H1 (cell line): ENCODE measurements around the gene NPY4R. TPM values are rescaled to one million over a fixed set of nuclear protein-coding genes. Genes with fewer than 3 reads are reported as not detected.
"Not testable (repeated sequence)": the region's sequence is repeated elsewhere in the genome, so short reads cannot be mapped to it uniquely, and the experiment has no call there.

Experiments
- CTCF ChIA-PET: fragments of 300-600 bp; sonication (Branson Sonifier 250); formaldehyde crosslinking; loops from one replicate; lab custom pipeline; 2021; ENCODE audit not compliant: partially characterized antibody; lab: Charles Lee
- POLR2A ChIA-PET: fragments of 300-600 bp; sonication (Branson Sonifier 250); formaldehyde crosslinking; loops from one replicate; lab custom pipeline; 2021; ENCODE audit warnings: inconsistent platforms; ENCODE audit not compliant: partially characterized antibody; lab: Charles Lee
- DNase-seq, 2 experiments: peaks; one replicate each; pipeline versions ENCODE4 v3.0.0 to v3.0.0-alpha.2; 2010 to 2022; ENCODE audit warnings: low spot score in 2 of 2, low read depth in 1 of 2, mixed read lengths in 1 of 2
- FAIRE-seq: peaks from 2 replicates; lab custom pipeline; 2011; peaks lifted over from hg19 to GRCh38; lab: Jason Lieb, UNC
- H2AFZ ChIP-seq: 2 replicates; pipeline ENCODE4 v1.8.1; 2012; ENCODE audit warnings: low read length, inconsistent platforms
- H2AK5ac ChIP-seq: 2 replicates; pipeline ENCODE4 v1.6.1; 2013; ENCODE audit warnings: low read depth, low read length
- H2BK120ac ChIP-seq: replicated peaks from 2 replicates; pipeline ENCODE3; 2013; ENCODE audit warnings: low read depth, low read length, inconsistent platforms
- H2BK12ac ChIP-seq: 2 replicates; pipeline ENCODE4 v1.6.1; 2013; ENCODE audit warnings: low read depth, low read length
- H2BK15ac ChIP-seq: 2 replicates; pipeline ENCODE4 v1.6.1; 2013; ENCODE audit warnings: low read length
- H2BK20ac ChIP-seq: 2 replicates; pipeline ENCODE4 v1.6.1; 2013; ENCODE audit warnings: low read length
- H2BK5ac ChIP-seq: 2 replicates; pipeline ENCODE4 v1.6.1; 2013; ENCODE audit warnings: low read depth, low read length
- H3K14ac ChIP-seq: 2 replicates; pipeline ENCODE4 v1.6.1; 2013; ENCODE audit warnings: inconsistent platforms; ENCODE audit not compliant: insufficient read length
- H3K18ac ChIP-seq: 2 replicates; pipeline ENCODE4 v1.6.1; 2013; ENCODE audit warnings: low read length; ENCODE audit errors: extremely low read depth
- H3K23ac ChIP-seq: 2 replicates; pipeline ENCODE4 v1.6.1; 2013; ENCODE audit warnings: inconsistent platforms; ENCODE audit not compliant: insufficient read length
- H3K23me2 ChIP-seq: 2 replicates; pipeline ENCODE4 v1.6.1; 2013; ENCODE audit warnings: low read depth, low read length
- H3K27ac ChIP-seq: 2 replicates; pipeline ENCODE4 v1.6.1; 2011; ENCODE audit warnings: low read depth, low read length, inconsistent platforms
- H3K27me3 ChIP-seq, 4 experiments: replicated peaks in 1 of 4; 1 replicate in 1 of 4; 2 replicates in 3 of 4; pipeline versions ENCODE4 v1.6.1 to v1.8.1; 2011 to 2013; ENCODE audit warnings: low read length in 3 of 4, mild to moderate bottlenecking in 3 of 4, inconsistent platforms in 2 of 4, mixed read lengths in 2 of 4, moderate library complexity in 1 of 4; ENCODE audit not compliant: control insufficient read depth in 3 of 4, insufficient read depth in 3 of 4; ENCODE audit errors: extremely low read depth in 1 of 4
- H3K36me3 ChIP-seq, 4 experiments: 2 replicates each; pipeline versions ENCODE4 v1.6.1 to v1.8.1; 2011 to 2013; ENCODE audit warnings: mild to moderate bottlenecking in 4 of 4, low read length in 3 of 4, moderate library complexity in 2 of 4, control low read depth in 1 of 4, inconsistent platforms in 1 of 4; ENCODE audit not compliant: insufficient read depth in 4 of 4, control insufficient read depth in 2 of 4
- H3K4ac ChIP-seq: replicated peaks from 2 replicates; pipeline ENCODE3; 2013; ENCODE audit warnings: low read length, low read depth, mixed read lengths, inconsistent platforms; ENCODE audit not compliant: insufficient read length
- H3K4me1 ChIP-seq, 4 experiments: replicated peaks in 1 of 4; 1 replicate in 1 of 4; 2 replicates in 3 of 4; pipeline versions ENCODE4 v1.6.1 to v1.8.1; 2011 to 2013; ENCODE audit warnings: low read length in 3 of 4, inconsistent platforms in 2 of 4, mixed read lengths in 1 of 4; ENCODE audit not compliant: insufficient read depth in 4 of 4, control insufficient read depth in 3 of 4
- H3K4me2 ChIP-seq, 2 experiments: 2 replicates each; pipeline versions ENCODE4 v1.6.1 to v1.8.1; 2011 to 2013; ENCODE audit warnings: low read depth in 2 of 2, low read length in 2 of 2, control low read depth in 1 of 2, inconsistent platforms in 1 of 2, mild to moderate bottlenecking in 1 of 2; ENCODE audit not compliant: insufficient read depth in 1 of 2
- H3K4me3 ChIP-seq, 4 experiments: fragments of 200-600, 300-600 bp in 1 of 4; sonication (generic), shearing (Covaris generic), sonication (Bioruptor Twin) in 1 of 4; 2 replicates each; pipeline versions ENCODE4 v1.5.1 to v1.8.1; 2011 to 2016; ENCODE audit warnings: low read length in 4 of 4, low read depth in 3 of 4, control low read depth in 2 of 4, inconsistent platforms in 2 of 4, mild to moderate bottlenecking in 2 of 4, mixed read lengths in 1 of 4, moderate library complexity in 1 of 4; ENCODE audit not compliant: insufficient read depth in 2 of 4; ENCODE audit errors: extremely low read depth in 1 of 4
- H3K56ac ChIP-seq: replicated peaks from 2 replicates; pipeline ENCODE3; 2013; ENCODE audit warnings: low read depth, mild to moderate bottlenecking, mixed read lengths, low read length, inconsistent platforms; ENCODE audit not compliant: insufficient read length
- H3K79me1 ChIP-seq: 2 replicates; pipeline ENCODE4 v1.6.1; 2013; ENCODE audit warnings: low read depth, low read length, control low read depth
- H3K79me2 ChIP-seq, 2 experiments: 2 replicates each; pipeline versions ENCODE4 v1.6.1 to v1.8.1; 2012 to 2013; ENCODE audit warnings: low read length in 2 of 2, mild to moderate bottlenecking in 2 of 2, inconsistent platforms in 1 of 2; ENCODE audit not compliant: insufficient read depth in 2 of 2, control insufficient read depth in 1 of 2
- H3K9ac ChIP-seq, 4 experiments: replicated peaks in 1 of 4; 1 replicate in 1 of 4; 2 replicates in 3 of 4; pipeline versions ENCODE4 v1.6.1 to v1.8.1; 2011 to 2013; ENCODE audit warnings: low read depth in 3 of 4, low read length in 3 of 4, control low read depth in 2 of 4, mild to moderate bottlenecking in 2 of 4, moderate library complexity in 2 of 4, inconsistent platforms in 1 of 4; ENCODE audit errors: extremely low read depth in 1 of 4
- H3K9me3 ChIP-seq, 2 experiments: 2 replicates each; pipeline versions ENCODE4 v1.6.1 to v1.8.1; 2012 to 2013; ENCODE audit warnings: mild to moderate bottlenecking in 2 of 2, moderate library complexity in 2 of 2, control low read depth in 1 of 2, inconsistent platforms in 1 of 2, low read depth in 1 of 2, low read length in 1 of 2, mixed read lengths in 1 of 2; ENCODE audit not compliant: insufficient read depth in 2 of 2
- H4K20me1 ChIP-seq, 2 experiments: replicated peaks in 1 of 2; 2 replicates each; pipeline versions ENCODE3 to v1.8.1; 2011 to 2013; ENCODE audit warnings: inconsistent platforms in 2 of 2, low read length in 2 of 2, mild to moderate bottlenecking in 1 of 2; ENCODE audit not compliant: insufficient read depth in 2 of 2, control insufficient read depth in 1 of 2
- H4K5ac ChIP-seq: 2 replicates; pipeline ENCODE4 v1.6.1; 2013; ENCODE audit warnings: low read length, low read depth, mixed read lengths, inconsistent platforms; ENCODE audit not compliant: insufficient read length
- H4K8ac ChIP-seq: 2 replicates; pipeline ENCODE4 v1.8.0; 2013; ENCODE audit warnings: mild to moderate bottlenecking, moderate library complexity, low read length, inconsistent platforms; ENCODE audit not compliant: insufficient read depth; ENCODE audit errors: extremely low read depth
- H4K91ac ChIP-seq: replicated peaks from 2 replicates; pipeline ENCODE3; 2013; ENCODE audit warnings: low read length, mixed read lengths, inconsistent platforms; ENCODE audit not compliant: insufficient read length
- WGBS, 2 experiments: shearing (Covaris generic) in 1 of 2; methylation state at CpG; one replicate each; pipeline versions ENCODE4 v1.1.6 to v1.1.7; 2013 to 2015; ENCODE audit warnings: low lambda C conversion rate in 2 of 2, mixed read lengths in 2 of 2, inconsistent platforms in 1 of 2, low coverage in 1 of 2, missing lambda C conversion rate in 1 of 2; ENCODE audit not compliant: insufficient replicate concordance in 2 of 2, insufficient coverage in 1 of 2, insufficient read length in 1 of 2; ENCODE audit errors: extremely low coverage in 1 of 2, missing lambda C conversion rate in 1 of 2; 5-methylcytosine and 5-hydroxymethylcytosine counted together
- polyA plus RNA-seq, 7 experiments: library from polyadenylated mRNA; depleted of rRNA in 3 of 7; stranded (reverse) in 5 of 7; unstranded in 2 of 7; fragments of >200 nt in 5 of 7; fragments of 200-250 nt in 2 of 7; gene quantifications; 1 replicate in 5 of 7; 2 replicates in 1 of 7; 4 replicates in 1 of 7; pipeline versions ENCODE4 v1.2.1 to v1.2.3, GENCODE V29; 2011 to 2013; ENCODE audit warnings: missing spikeins in 2 of 7, mixed read lengths in 2 of 7
- total RNA-seq: library from RNA; stranded (reverse); fragmentation: NEBNext Ultra II Directional; extraction: Animal tissue kit (Norgen Biotek cat#: 25700); gene quantifications from 2 replicates; pipeline ENCODE4 v1.2.1, GENCODE V29; 2021

The NPY4R gene
- total and polyA plus RNA-seq, 2 of the 8 experiments (the other 6 are each of a cell fraction or from before 2014, with no cell fraction given) = 0.15 TPM; not detected in 1

DNA sequence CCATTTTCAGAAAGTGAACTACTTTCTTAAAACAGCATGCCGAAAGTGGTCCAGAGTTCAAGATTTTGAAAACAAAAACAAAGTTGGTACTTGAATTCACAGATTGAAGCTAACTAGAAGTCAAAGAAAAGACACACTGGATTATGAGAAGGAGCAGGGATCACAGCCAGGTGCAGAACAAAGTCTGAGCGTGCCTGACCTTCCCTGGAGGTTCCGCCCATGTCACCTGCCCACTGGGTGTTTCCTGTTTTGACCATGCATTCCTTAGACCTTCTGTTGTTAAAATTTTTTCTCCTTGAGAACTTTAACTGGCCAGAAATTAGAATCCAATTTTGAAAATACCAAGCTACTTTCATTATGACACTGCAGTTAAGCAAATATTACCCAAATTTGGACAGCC is 34.2 kb upstream of the NPY4R start:
- H2BK5ac ChIP-seq, H2AK5ac ChIP-seq, H4K20me1 ChIP-seq, H3K23me2 ChIP-seq, H3K27ac ChIP-seq, H2BK20ac ChIP-seq, H3K56ac ChIP-seq, DNase-seq, CTCF ChIA-PET, H2BK120ac ChIP-seq, H3K4me3 ChIP-seq, H3K36me3 ChIP-seq, H3K23ac ChIP-seq, H4K91ac ChIP-seq, H3K9ac ChIP-seq, H2BK12ac ChIP-seq, H3K18ac ChIP-seq, H3K27me3 ChIP-seq, H3K4ac ChIP-seq, H3K14ac ChIP-seq, H3K4me1 ChIP-seq, H4K8ac ChIP-seq, H3K79me1 ChIP-seq, H2BK15ac ChIP-seq, H4K5ac ChIP-seq, H3K79me2 ChIP-seq, H3K9me3 ChIP-seq, POLR2A ChIA-PET, H3K4me2 ChIP-seq, FAIRE-seq, H2AFZ ChIP-seq: not testable (repeated sequence)
- no CpG with 5 or more reads among the region's 3 CpGs for WGBS, 2 experiments

DNA sequence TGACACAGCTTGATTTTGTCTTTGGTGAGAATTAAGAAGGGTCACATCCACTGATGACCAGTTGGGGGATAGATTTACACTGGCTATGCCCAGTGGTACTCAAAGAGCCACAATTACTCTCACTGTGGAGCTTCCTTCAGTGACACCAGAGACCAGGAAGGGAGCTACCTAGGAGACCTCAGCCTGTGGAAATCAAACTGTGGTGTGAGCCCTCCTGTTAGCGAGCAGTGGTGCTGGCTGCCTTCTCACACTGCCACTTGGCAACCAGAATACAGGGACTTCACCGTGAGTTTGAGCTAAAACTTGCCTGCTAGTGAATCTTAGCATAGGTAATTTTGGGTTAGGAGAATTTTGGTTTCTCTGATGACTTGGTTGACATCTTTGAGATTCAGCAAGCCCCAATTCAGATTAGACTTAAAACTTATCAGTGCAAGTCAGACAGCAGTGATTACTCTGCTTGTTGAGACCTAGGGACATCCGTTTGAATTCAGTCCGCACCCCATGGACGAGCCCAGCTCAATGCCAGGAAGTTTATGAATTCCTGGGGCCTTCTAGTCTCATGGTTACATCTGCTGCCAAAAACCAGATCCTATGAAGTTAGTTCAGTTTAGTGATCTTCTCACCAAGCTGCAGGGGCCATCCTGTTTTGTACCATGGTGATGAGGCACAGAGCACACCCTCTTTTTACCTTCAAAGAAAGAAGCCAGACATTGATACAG is 33.4 kb upstream of the NPY4R start:
- H3K23ac ChIP-seq, H3K9ac ChIP-seq, H2BK20ac ChIP-seq, H3K4ac ChIP-seq, H3K27ac ChIP-seq, H3K79me1 ChIP-seq, H3K9me3 ChIP-seq, FAIRE-seq, H3K18ac ChIP-seq, H3K4me2 ChIP-seq, POLR2A ChIA-PET, H3K14ac ChIP-seq, CTCF ChIA-PET, H3K36me3 ChIP-seq, H3K4me3 ChIP-seq, H2AFZ ChIP-seq, H4K8ac ChIP-seq, H3K79me2 ChIP-seq, H4K91ac ChIP-seq, H2BK15ac ChIP-seq, H4K5ac ChIP-seq, H2BK12ac ChIP-seq, H4K20me1 ChIP-seq, H3K56ac ChIP-seq, H2AK5ac ChIP-seq, DNase-seq, H2BK120ac ChIP-seq, H3K23me2 ChIP-seq, H2BK5ac ChIP-seq, H3K27me3 ChIP-seq, H3K4me1 ChIP-seq: not testable (repeated sequence)
- 86% methylated on average over 2 of the region's 5 CpGs; no CpG with 5 or more reads in 1 of the 2 experiments for WGBS, 2 experiments
